SK-MEL-5 (cell line): Measurements from ENCODE around the gene CFAP97. TPM values are rescaled to one million over a fixed set of nuclear protein-coding genes. Genes with fewer than 3 reads are reported as not detected.
A peak's percentile ranks its signal among the peaks of the same experiment; 100 is the strongest.
"Not testable (repeated sequence)": the region's sequence is repeated elsewhere in the genome, so short reads cannot be mapped to it uniquely, and the experiment has no call there.

ENCODE experiments used
- DNase-seq: peaks from one replicate; pipeline ENCODE4 v3.0.0-alpha.2; 2016; ENCODE audit warnings: low read depth, low spot score
- in situ Hi-C: cut with HindIII; loops from 2 replicates; pipeline ENCODE4 v1.10.0; 2016; ENCODE audit warnings: low sequenced_read_pairs, high pct_unique_total_duplicates, low pct_unique_long_range_greater_than_20kb
- total RNA-seq: library from RNA; depleted of rRNA; stranded (reverse); fragments of >200 nt; shearing (Covaris generic); gene quantifications from 2 replicates; pipeline ENCODE4 v1.2.3, GENCODE V29; 2014

The CFAP97 gene
- total RNA-seq, 1 experiment from 2014 or later: 74.9 TPM

GRCh38 chr4:185227713-185228278 lies 24.0 kb upstream of the CFAP97 start:
- DNase-seq: no peak
- in situ Hi-C loops: no loop called here

- in situ Hi-C loops: no loop called here
- DNase-seq: peak; percentile 38
These were observed 23.3 kb upstream of the CFAP97 start for GRCh38 chr4:185227131-185227551.

GRCh38 chr4:185225940-185226339 lies 22.1 kb upstream of the CFAP97 start:
- DNase-seq: no peak
- in situ Hi-C loops: no loop called here

- in situ Hi-C loops: no loop called here
- DNase-seq: no peak
These were observed 20.8 kb upstream of the CFAP97 start for GRCh38 chr4:185224597-185224996.

GRCh38 chr4:185222598-185222997 lies 18.8 kb upstream of the CFAP97 start:
- in situ Hi-C loops: no loop called here
- no peak for DNase-seq

- in situ Hi-C loops: no loop called here
- DNase-seq: no peak
These were observed 18.1 kb upstream of the CFAP97 start for GRCh38 chr4:185221912-185222311.

- DNase-seq: no peak
- in situ Hi-C loops: no loop called here
These were observed 17.7 kb upstream of the CFAP97 start for GRCh38 chr4:185221491-185221890.

GRCh38 chr4:185219551-185220344 lies 15.9 kb upstream of the CFAP97 start:
- DNase-seq: no peak

GRCh38 chr4:185218312-185218711 lies 14.5 kb upstream of the CFAP97 start:
- no peak for DNase-seq
- in situ Hi-C loops: no loop called here

More at GRCh38 chr4:185219551-185220344, 15.9 kb upstream of the CFAP97 start:
- in situ Hi-C loops: no loop called here

- in situ Hi-C loops: no loop called here
- no peak for DNase-seq
These were observed 13.7 kb upstream of the CFAP97 start for GRCh38 chr4:185217408-185217975.

- in situ Hi-C loops: no loop called here
- DNase-seq: peak; percentile 29
These were observed 11.5 kb upstream of the CFAP97 start for GRCh38 chr4:185215261-185215660.

- no peak for DNase-seq
- in situ Hi-C loops: no loop called here
These were observed 10.1 kb upstream of the CFAP97 start for GRCh38 chr4:185213877-185214276.

- DNase-seq: no peak
- in situ Hi-C loops: no loop called here
These were observed 8.8 kb upstream of the CFAP97 start for GRCh38 chr4:185212581-185212980.

GRCh38 chr4:185211641-185212040 lies 7.8 kb upstream of the CFAP97 start:
- DNase-seq: no peak
- in situ Hi-C loops: no loop called here

GRCh38 chr4:185211035-185211434 lies 7.2 kb upstream of the CFAP97 start:
- in situ Hi-C loops: no loop called here
- no peak for DNase-seq

- in situ Hi-C loops: no loop called here
- DNase-seq: peak; percentile 30
These were observed 6.5 kb upstream of the CFAP97 start for GRCh38 chr4:185210102-185210981.

GRCh38 chr4:185209852-185210101 lies 6.0 kb upstream of the CFAP97 start:
- DNase-seq, in situ Hi-C loops: not testable (repeated sequence)
